AG09309 (cell line): ENCODE data around the gene MBP.

ENCODE experiments used
- DNase-seq: peaks from one replicate; pipeline ENCODE4 v3.0.0-alpha.2; 2010; ENCODE audit warnings: low read depth
- H3K4me3 ChIP-seq: 2 replicates; pipeline ENCODE4 v1.5.1; 2011; ENCODE audit warnings: mild to moderate bottlenecking, low read depth, low read length, moderate library complexity; ENCODE audit not compliant: control insufficient read depth
- CTCF ChIP-seq: IDR thresholded peaks from 2 replicates; pipeline ENCODE4 v1.5.1; 2011; ENCODE audit warnings: mild to moderate bottlenecking, low read depth, low read length, inconsistent platforms; ENCODE audit not compliant: insufficient read depth, control insufficient read depth; ENCODE audit errors: missing control alignments

MBP gene

GRCh38 chr18:77106331-77106730 lies 26.3 kb downstream of the MBP start:
- no peak for DNase-seq
- TF ChIP-seq CTCF: no peak

GRCh38 chr18:77105680-77106079 lies 26.9 kb downstream of the MBP start:
- TF ChIP-seq CTCF: no peak
- H3K4me3 ChIP-seq: no peak overlapping the region
- no peak for DNase-seq

More at GRCh38 chr18:77106331-77106730, 26.3 kb downstream of the MBP start:
- H3K4me3 ChIP-seq: no peak overlapping the region

- TF ChIP-seq CTCF: no peak
- no peak overlapping the region for H3K4me3 ChIP-seq
- no peak for DNase-seq
Measured at GRCh38 chr18:77105028-77105427, 27.6 kb downstream of the MBP start.

GRCh38 chr18:77103991-77104531 lies 28.5 kb downstream of the MBP start:
- no peak overlapping the region for H3K4me3 ChIP-seq
- TF ChIP-seq CTCF: no peak

GRCh38 chr18:77103187-77103850 lies 29.3 kb downstream of the MBP start:
- DNase-seq: no peak
- H3K4me3 ChIP-seq: no peak overlapping the region

More at GRCh38 chr18:77103991-77104531, 28.5 kb downstream of the MBP start:
- no peak for DNase-seq

GRCh38 chr18:77102259-77103040 lies 30.1 kb downstream of the MBP start:
- H3K4me3 ChIP-seq: peak overlapping the region; percentile 29
- peak; percentile 78 for DNase-seq
- no peak for TF ChIP-seq CTCF

More at GRCh38 chr18:77103187-77103850, 29.3 kb downstream of the MBP start:
- no peak for TF ChIP-seq CTCF
